Muscle of leg (tissue), 11 donors: ENCODE results near the gene ATP8A2. TPM values are rescaled to one million over a fixed set of nuclear protein-coding genes. Genes with fewer than 3 reads are reported as not detected.
"Not testable (repeated sequence)": the region's sequence is repeated elsewhere in the genome, so short reads cannot be mapped to it uniquely, and the experiment has no call there.

ENCODE experiments used
- DNase-seq: peaks from one replicate; pipeline ENCODE4 v3.0.0; 2013
- H3K27ac ChIP-seq: one replicate; pipeline ENCODE4 v1.5.1; 2013; ENCODE audit warnings: mild to moderate bottlenecking, low read length, control low read depth
- H3K27me3 ChIP-seq: one replicate; pipeline ENCODE4 v1.6.1; 2013; ENCODE audit warnings: low read length; ENCODE audit not compliant: control insufficient read depth, insufficient read depth
- H3K36me3 ChIP-seq: one replicate; pipeline ENCODE4 v1.6.1; 2013; ENCODE audit warnings: low read length; ENCODE audit not compliant: control insufficient read depth, insufficient read depth
- H3K4me1 ChIP-seq: one replicate; pipeline ENCODE4 v1.6.1; 2013; ENCODE audit warnings: low read length; ENCODE audit not compliant: control insufficient read depth, insufficient read depth
- H3K4me3 ChIP-seq: one replicate; pipeline ENCODE4 v1.5.1; 2013; ENCODE audit warnings: low read length, control low read depth
- H3K9me3 ChIP-seq: replicated peaks from 2 replicates; pipeline ENCODE4 v1.6.1; 2013; ENCODE audit warnings: low read depth, low read length; ENCODE audit not compliant: control insufficient read depth
- WGBS: methylation state at CpG from one replicate; pipeline ENCODE4 v1.1.5; 2013; ENCODE audit warnings: missing lambda C conversion rate; ENCODE audit not compliant: insufficient coverage; 5-methylcytosine and 5-hydroxymethylcytosine counted together
- polyA plus RNA-seq, 8 donors: library from polyadenylated mRNA; unstranded; fragments of 120-200 nt; gene quantifications; one replicate each; pipeline versions ENCODE4 v1.2.1 to v1.2.3, GENCODE V29; 2013; ENCODE audit warnings: inconsistent platforms in 1 of 8, low replicate concordance in 1 of 8; ENCODE audit not compliant: insufficient read length in 8 of 8, insufficient read depth in 1 of 8
- total RNA-seq: library from RNA; stranded (reverse); fragments of 120-200 nt; gene quantifications from one replicate; pipeline ENCODE4 v1.2.4, GENCODE V29; 2013

Gene ATP8A2
- total and polyA plus RNA-seq, 9 donors: 0.89 to 2.9 (median 1.6) TPM

DNA sequence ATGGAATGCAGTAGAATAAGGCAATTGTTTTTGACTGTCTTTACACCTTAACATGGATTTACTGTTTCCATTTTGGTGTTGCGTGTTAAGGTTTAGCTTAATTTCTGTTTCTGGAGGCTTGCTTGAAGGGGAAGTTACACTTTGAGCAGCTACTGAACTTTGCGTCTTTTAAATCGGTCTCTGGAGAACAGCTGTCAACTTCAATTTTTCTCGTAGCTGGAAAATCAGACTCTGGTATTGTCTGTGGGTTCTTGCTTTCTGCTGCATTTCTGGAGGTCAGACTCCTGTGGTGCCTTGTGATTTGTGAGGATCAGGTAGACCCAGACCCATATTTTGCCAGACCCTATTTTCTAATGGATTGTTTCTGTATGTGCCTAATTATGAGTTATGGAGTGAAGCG is 146.7 kb downstream of the ATP8A2 start:
- no peaks in the 10 kb centered on the region for H3K4me1 ChIP-seq
- no peak overlapping the region for H3K27ac ChIP-seq
- no peak overlapping the region for H3K4me3 ChIP-seq
- no peaks in the 10 kb centered on the region for H3K9me3 ChIP-seq
- DNase-seq: no peak
- WGBS: 67% methylated on average over 2 of the region's 5 CpGs
- no peaks in the 10 kb centered on the region for H3K27me3 ChIP-seq
- no peaks in the 10 kb centered on the region for H3K36me3 ChIP-seq

DNA sequence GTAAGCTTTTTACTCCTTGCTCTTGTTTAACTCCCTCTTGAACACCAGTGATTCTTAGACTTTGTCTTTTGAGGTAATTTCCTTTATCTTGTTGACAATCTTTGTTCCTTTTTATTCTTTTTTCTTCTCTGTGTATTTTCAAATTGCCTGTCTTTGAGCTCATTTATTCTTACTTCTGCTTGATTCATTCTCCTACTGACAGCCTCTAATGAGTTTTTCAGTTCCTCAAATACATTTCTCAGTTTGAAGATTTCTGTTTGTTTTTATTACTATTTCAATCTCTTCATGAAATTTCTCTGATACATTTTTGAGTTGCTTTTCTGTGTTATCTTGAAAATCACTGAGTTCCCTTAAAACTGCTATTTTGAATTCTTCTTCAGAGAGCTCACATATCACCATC is 154.1 kb downstream of the ATP8A2 start:
- H3K27ac ChIP-seq: no peak overlapping the region
- peaks cover 5% of the 10 kb centered on the region for H3K9me3 ChIP-seq
- DNase-seq: no peak

DNA sequence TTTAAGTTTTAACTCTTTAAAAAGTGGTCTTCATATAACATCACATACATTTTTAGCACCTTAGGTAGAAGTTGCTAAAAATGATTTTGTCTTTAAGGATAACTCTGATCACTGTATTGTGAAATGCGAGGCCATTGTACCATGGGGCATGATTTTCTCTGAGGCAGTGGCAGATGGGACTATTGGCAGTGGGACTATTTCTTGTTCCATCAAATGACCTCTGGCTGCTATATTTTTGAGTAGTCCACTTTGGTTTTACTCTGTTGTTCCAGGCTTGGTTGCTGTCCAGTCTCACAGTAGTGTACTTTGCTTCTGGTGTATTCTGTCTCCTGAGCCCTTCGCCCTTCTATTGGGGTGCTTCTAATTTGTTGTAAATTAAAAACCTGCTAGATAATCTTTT is 156.5 kb downstream of the ATP8A2 start:
- Histone ChIP-seq H3K4me1 (no peaks in the 10 kb centered on the region), H3K36me3 (no peaks in the 10 kb centered on the region), H3K27me3 (no peaks in the 10 kb centered on the region), H3K27ac (no peak overlapping the region), H3K4me3 (no peak overlapping the region), H3K9me3 (peaks cover 5% of the 10 kb centered on the region)
- WGBS: 100% methylated on average over 1 of the region's 2 CpGs
- DNase-seq: no peak

More for the DNA sequence above, 154.1 kb downstream of the ATP8A2 start:
- no peaks in the 10 kb centered on the region for H3K36me3 ChIP-seq
- H3K4me1 ChIP-seq: no peaks in the 10 kb centered on the region
- no peak overlapping the region for H3K4me3 ChIP-seq
- no peaks in the 10 kb centered on the region for H3K27me3 ChIP-seq

DNA sequence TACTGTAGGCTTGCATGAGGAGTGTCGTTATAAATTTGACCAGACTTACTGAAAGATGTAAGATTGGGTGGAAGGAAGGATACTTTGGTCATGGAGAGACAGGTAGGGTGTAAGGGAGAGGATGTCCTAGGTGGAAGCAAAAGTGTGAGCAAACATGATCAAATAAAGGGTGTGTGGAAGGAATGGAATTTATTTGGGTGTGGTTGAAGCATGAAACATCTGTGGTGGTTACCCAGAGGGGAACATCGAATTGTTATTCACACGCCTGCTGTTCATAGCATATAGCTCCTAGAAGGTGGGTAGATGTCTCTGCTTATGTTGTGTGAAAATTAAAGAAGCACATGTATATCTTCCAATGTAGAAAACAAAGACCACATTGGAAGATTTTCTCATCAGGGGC is 157.7 kb downstream of the ATP8A2 start:
- Histone ChIP-seq H3K9me3 (peaks cover 5% of the 10 kb centered on the region), H3K27me3 (no peaks in the 10 kb centered on the region), H3K27ac (no peak overlapping the region), H3K36me3 (no peaks in the 10 kb centered on the region), H3K4me3 (no peak overlapping the region), H3K4me1 (no peaks in the 10 kb centered on the region)
- DNase-seq: no peak
- WGBS: 88% methylated on average over 1 of the region's 3 CpGs

DNA sequence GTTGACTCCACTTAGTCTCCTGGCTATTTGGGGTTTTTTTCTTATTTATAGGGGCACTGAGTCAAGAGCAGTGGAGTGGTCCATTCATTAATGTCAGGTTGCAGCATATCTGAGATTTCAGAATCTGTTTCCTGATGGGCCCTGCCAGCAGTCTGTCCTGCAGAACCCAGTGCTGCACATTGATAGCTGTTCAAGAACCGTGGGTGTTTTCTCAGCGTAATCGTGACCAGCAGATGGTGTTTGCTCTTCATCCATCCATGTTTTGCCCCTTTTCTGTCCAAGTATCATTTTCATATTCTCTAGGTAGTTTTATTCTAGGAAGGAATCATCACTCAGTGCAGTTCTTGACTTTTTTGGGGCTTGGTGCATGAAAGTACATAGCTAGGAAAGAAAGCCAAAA is 166.5 kb downstream of the ATP8A2 start:
- no peaks in the 10 kb centered on the region for H3K9me3 ChIP-seq

DNA sequence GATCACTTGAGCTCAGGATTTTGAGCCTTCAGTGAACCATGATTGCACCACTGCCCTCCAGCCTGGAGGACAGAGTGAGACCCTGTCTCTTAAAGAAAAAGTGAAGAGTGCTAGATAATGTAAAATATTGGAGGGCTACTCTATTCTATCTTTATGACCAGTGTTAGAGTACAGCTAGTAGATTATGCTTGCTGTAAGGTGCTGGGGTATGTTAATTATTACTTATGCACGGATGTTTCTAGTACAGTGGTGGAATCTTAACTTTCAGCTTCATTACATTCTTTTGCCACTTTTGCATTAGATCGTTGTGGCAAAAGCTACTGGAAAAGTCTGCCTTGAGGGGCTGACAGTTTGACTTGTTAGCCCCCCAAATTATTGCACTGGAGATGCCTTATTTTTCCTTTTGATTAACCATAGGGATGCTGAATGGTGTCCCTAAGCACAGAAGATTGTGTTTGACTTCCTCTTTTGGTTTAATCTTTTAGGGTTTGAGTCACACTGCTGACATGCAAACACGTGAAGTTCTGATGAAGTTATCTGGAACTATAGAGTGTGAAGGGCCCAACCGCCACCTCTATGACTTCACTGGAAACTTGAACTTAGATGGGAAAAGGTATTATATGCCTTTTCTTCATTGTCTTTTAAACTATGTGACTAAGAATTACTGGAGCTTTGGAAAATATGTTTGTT is 169.8 kb downstream of the ATP8A2 start:
- H3K27ac ChIP-seq: no peak overlapping the region
- no peaks in the 10 kb centered on the region for H3K4me1 ChIP-seq
- 100% methylated on average over 1 of the region's 4 CpGs for WGBS
- H3K27me3 ChIP-seq: no peaks in the 10 kb centered on the region
- no peaks in the 10 kb centered on the region for H3K9me3 ChIP-seq
- no peak overlapping the region for H3K4me3 ChIP-seq
- DNase-seq: no peak
- no peaks in the 10 kb centered on the region for H3K36me3 ChIP-seq

More for the DNA sequence above, 166.5 kb downstream of the ATP8A2 start:
- Histone ChIP-seq H3K36me3 (no peaks in the 10 kb centered on the region), H3K4me3 (no peak overlapping the region), H3K27ac (no peak overlapping the region), H3K27me3 (no peaks in the 10 kb centered on the region), H3K4me1 (no peaks in the 10 kb centered on the region)
- WGBS: 27% methylated on average over 2 of the region's 3 CpGs
- DNase-seq: no peak

DNA sequence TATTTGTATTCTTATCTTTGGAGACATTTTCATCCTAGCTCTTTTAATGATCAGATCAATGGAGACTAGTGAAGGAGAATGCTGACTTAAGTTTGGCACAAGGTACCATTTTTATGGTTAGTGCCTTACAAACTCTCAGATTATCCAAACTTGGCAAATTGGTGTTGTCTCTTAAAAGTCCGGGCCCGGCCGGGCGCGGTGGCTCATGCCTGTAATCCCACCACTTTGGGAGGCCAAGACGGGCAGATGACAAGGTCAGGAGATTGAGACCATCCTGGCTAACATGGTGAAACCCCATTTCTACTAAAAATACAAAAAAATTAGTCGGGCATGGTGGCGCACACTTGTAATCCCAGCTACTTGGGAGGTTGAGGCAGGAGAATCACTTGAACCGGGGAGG is 177.2 kb downstream of the ATP8A2 start:
- H3K9me3 ChIP-seq, DNase-seq, H3K4me3 ChIP-seq, H3K36me3 ChIP-seq, H3K27me3 ChIP-seq, H3K4me1 ChIP-seq, H3K27ac ChIP-seq: not testable (repeated sequence)
- WGBS: 98% methylated on average over 8 of the region's 9 CpGs

DNA sequence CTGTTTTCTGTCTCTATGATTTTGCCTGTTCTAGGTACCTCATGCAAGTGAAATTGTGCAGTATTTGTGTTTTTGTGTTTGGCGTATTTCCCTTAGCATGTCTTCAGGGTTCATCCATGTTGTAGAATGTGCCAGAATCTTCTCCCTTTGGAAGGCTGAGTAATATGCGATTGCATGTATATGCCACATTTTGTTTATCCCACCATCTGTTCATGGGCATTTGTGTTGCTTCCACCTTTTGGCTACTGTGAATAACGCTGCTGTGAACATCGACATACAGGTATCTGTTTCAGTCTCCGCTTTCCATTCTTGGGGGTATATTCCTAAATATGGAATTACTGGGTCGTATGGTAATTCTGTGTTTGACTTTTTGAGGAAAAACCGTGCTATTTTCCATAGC is 190.0 kb downstream of the ATP8A2 start:
- 63% methylated on average over 3 of the region's 7 CpGs for WGBS
- Histone ChIP-seq H3K9me3 (no peaks in the 10 kb centered on the region), H3K27ac (no peak overlapping the region), H3K36me3 (no peaks in the 10 kb centered on the region), H3K27me3 (no peaks in the 10 kb centered on the region), H3K4me1 (no peaks in the 10 kb centered on the region), H3K4me3 (no peak overlapping the region)
- DNase-seq: no peak

DNA sequence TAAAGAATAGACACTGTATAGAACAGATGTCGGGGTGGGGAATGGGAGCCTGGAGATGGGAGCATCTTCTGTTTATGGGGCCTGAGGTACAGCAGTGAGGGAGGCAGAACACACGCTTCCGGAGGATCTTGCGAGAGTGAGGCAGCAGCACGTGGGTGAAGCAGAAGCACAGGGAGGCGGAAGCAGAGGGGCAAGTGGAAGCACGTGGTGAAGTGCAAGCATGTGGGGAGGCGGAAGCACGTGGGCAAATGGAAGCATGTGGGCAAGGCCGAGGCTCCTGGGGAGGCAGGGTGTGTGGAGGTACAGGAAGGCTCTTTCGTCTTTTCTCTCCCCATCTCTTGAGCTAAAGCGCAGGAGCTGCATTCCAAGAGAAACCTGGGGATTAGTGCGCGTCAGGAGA is 198.4 kb downstream of the ATP8A2 start:
- H3K27me3 ChIP-seq: no peaks in the 10 kb centered on the region

DNA sequence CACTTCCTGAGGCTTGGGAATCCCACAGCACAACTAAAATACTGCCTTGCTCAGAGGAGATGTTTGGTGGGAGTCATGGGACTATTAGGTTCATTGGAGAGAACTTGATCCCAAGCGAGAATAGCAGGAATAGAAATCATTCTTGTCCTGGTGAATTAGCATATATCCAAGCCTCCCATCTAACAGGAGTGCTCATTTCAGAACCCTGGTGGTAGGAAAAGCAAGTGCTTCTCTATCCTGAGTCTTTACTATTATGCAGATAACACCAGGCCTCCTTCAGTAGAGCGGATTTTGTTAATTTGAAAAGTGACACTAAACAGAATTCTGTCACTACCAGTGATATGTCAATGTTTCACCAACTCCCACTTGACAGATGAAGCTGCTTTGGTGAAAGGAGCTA is 199.5 kb downstream of the ATP8A2 start:
- no peak overlapping the region for H3K27ac ChIP-seq

More for the DNA sequence above, 198.4 kb downstream of the ATP8A2 start:
- Histone ChIP-seq H3K9me3 (no peaks in the 10 kb centered on the region), H3K27ac (no peak overlapping the region), H3K4me3 (no peak overlapping the region), H3K4me1 (no peaks in the 10 kb centered on the region), H3K36me3 (no peaks in the 10 kb centered on the region)
- DNase-seq: no peak
- 67% methylated on average over 7 of the region's 14 CpGs for WGBS

DNA sequence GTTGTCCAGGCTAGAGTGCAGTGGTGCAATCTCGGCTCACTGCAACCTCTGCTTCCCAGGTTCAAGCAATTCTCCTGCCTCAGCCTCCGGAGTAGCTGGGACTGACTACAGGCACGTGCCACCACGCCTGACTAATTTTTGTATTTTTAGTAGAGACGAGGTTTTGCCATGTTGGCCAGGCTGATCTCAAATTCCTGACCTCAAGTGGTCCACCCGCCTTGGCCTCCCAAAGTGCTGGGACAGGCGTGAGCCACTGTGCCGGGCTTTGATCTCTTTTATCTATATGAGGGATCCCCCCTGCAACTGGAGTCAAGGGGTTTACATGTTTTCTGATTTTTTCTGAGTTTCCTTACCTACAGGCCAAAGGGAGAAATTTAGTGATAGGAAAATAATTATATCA is 200.4 kb downstream of the ATP8A2 start:
- 80% methylated on average over 5 of the region's 8 CpGs for WGBS
- H3K4me1 ChIP-seq, H3K4me3 ChIP-seq, H3K9me3 ChIP-seq, H3K36me3 ChIP-seq, H3K27ac ChIP-seq, DNase-seq, H3K27me3 ChIP-seq: not testable (repeated sequence)

More for the DNA sequence above, 199.5 kb downstream of the ATP8A2 start:
- Histone ChIP-seq H3K4me3 (no peak overlapping the region), H3K9me3 (no peaks in the 10 kb centered on the region), H3K27me3 (no peaks in the 10 kb centered on the region), H3K36me3 (no peaks in the 10 kb centered on the region), H3K4me1 (no peaks in the 10 kb centered on the region)
- DNase-seq: no peak
- WGBS: no CpG with 5 or more reads among the region's 2 CpGs
